Fibroblast of lung (primary cell): ENCODE results near the gene GRAMD1A.

Source experiments
- CTCF ChIP-seq, 2 donors: IDR thresholded peaks in 1 of 2; conservative IDR thresholded peaks in 1 of 2; 1 replicate in 1 of 2; 2 replicates in 1 of 2; pipeline ENCODE4 v1.5.1; 2011 to 2012; ENCODE audit warnings: low read length in 2 of 2, control low read depth in 1 of 2, inconsistent platforms in 1 of 2, low read depth in 1 of 2, mild to moderate bottlenecking in 1 of 2
- EZH2 ChIP-seq: IDR thresholded peaks from 2 replicates; pipeline ENCODE4 v1.5.1; 2012; ENCODE audit warnings: low read length, control low read depth, mild to moderate bottlenecking; ENCODE audit errors: missing control alignments

DNA sequence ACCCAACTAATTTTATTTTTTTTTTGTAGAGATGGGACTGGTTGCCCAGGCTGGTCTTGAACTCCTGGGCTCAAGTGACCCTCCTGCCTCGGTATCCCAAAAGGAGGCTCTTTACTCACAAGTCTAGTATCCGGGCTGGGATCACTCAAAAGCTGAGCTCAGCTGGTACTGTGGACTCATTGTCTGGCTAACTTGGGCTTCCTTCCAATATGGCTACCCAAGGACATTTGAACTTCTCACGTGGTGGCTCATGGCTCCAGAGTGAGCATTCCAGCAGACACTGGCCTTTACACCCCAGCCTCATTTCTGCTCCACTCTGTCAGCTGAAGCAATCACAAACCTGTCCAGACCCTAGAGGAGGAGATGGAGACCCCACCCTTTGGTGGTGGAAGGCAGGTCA, 70.3 kb downstream of the GRAMD1A start:
- TF ChIP-seq CTCF (conservative IDR thresholded peaks at IDR 0.05 in 1 of 2, IDR thresholded peaks at IDR 0.05 in 1 of 2; ENCODE audit: low read depth in 1 of 2, low read length in 2 of 2) = no peak
- TF ChIP-seq EZH2 = no peak
